GM18868 (cell line): Measurements from ENCODE around the gene SLC16A8.
"Not testable (repeated sequence)": the region's sequence is repeated elsewhere in the genome, so short reads cannot be mapped to it uniquely, and the experiment has no call there.

Experiments used
- ATAC-seq: cut with Tn5 transposase; IDR thresholded peaks from one replicate; pipeline ENCODE4 v1.9.1; 2021; ENCODE audit warnings: mild to moderate bottlenecking, moderate library complexity; ENCODE audit not compliant: unreplicated experiment

SLC16A8 gene

GRCh38 chr22:38049812-38050619, 34.0 kb downstream of the SLC16A8 start:
- ATAC-seq, result no peak

- no peak for ATAC-seq
Measured at GRCh38 chr22:38046070-38046748, 37.8 kb downstream of the SLC16A8 start.

- no peak for ATAC-seq
Measured at GRCh38 chr22:38043151-38044039, 40.6 kb downstream of the SLC16A8 start.

GRCh38 chr22:38042488-38042790, 41.5 kb downstream of the SLC16A8 start:
- ATAC-seq, result no peak

- no peak for ATAC-seq
Measured at GRCh38 chr22:38041760-38042487, 42.1 kb downstream of the SLC16A8 start.

GRCh38 chr22:38040953-38041759, 42.8 kb downstream of the SLC16A8 start:
- ATAC-seq, result no peak

- ATAC-seq, result no peak
Measured at GRCh38 chr22:38038890-38039812, 44.8 kb downstream of the SLC16A8 start.

GRCh38 chr22:38038426-38038825, 45.6 kb downstream of the SLC16A8 start:
- ATAC-seq, result no peak

- ATAC-seq, result not testable (repeated sequence)
Measured at GRCh38 chr22:38037367-38038150, 46.4 kb downstream of the SLC16A8 start.

- ATAC-seq, result no peak
Measured at GRCh38 chr22:38036392-38037062, 47.5 kb downstream of the SLC16A8 start.

GRCh38 chr22:38035530-38035885, 48.5 kb downstream of the SLC16A8 start:
- no peak for ATAC-seq

GRCh38 chr22:38034884-38035529, 49.0 kb downstream of the SLC16A8 start:
- ATAC-seq, result no peak

GRCh38 chr22:38034278-38034882, 49.6 kb downstream of the SLC16A8 start:
- ATAC-seq, result no peak

- no peak for ATAC-seq
Measured at GRCh38 chr22:38033522-38034277, 50.3 kb downstream of the SLC16A8 start.

- ATAC-seq, result no peak
Measured at GRCh38 chr22:38032681-38033521, 51.1 kb downstream of the SLC16A8 start.
